Stomach (tissue), 9 donors: ENCODE measurements around the gene TNFRSF1B. TPM values are rescaled to one million over a fixed set of nuclear protein-coding genes. Genes with fewer than 3 reads are reported as not detected.
A peak's percentile ranks its signal among the peaks of the same experiment; 100 is the strongest.

Source experiments
- DNase-seq, 2 donors: peaks; one replicate each; pipeline versions ENCODE4 v3.0.0 to v3.0.0-alpha.2; 2013 to 2019
- H3K27ac ChIP-seq, 5 donors: fragments of 200-600 bp in 4 of 5; sonication (generic) in 4 of 5; one replicate each; pipeline ENCODE4 v1.5.1; 2013 to 2019; ENCODE audit warnings: mild to moderate bottlenecking in 1 of 5, moderate library complexity in 1 of 5
- H3K27me3 ChIP-seq, 3 donors: fragments of 200-600 bp; sonication (generic); one replicate each; pipeline ENCODE4 v1.5.1; 2017 to 2019; ENCODE audit warnings: mixed run types in 1 of 3
- H3K36me3 ChIP-seq, 4 donors: fragments of 200-600 bp; sonication (generic); 1 replicate in 3 of 4; 2 replicates in 1 of 4; pipeline ENCODE4 v1.5.1; 2016 to 2019
- H3K4me1 ChIP-seq, 4 donors: fragments of 200-600 bp; sonication (generic); one replicate each; pipeline ENCODE4 v1.5.1; 2016 to 2019
- H3K4me3 ChIP-seq, 4 donors: fragments of 200-600 bp; sonication (generic) in 3 of 4; one replicate each; pipeline ENCODE4 v1.5.1; 2016 to 2019; ENCODE audit warnings: mild to moderate bottlenecking in 1 of 4
- H3K9me3 ChIP-seq, 4 donors: fragments of 200-600 bp; sonication (generic); one replicate each; pipeline ENCODE4 v1.5.1; 2016 to 2019
- EP300 ChIP-seq: sonication (generic); formaldehyde crosslinking; IDR thresholded peaks from one replicate; pipeline ENCODE4 v1.6.1; 2017; ENCODE audit warnings: antibody characterized with exemption
- POLR2A ChIP-seq, 4 donors: fragments of 450-650 bp; IDR thresholded peaks; one replicate each; pipeline ENCODE4 v1.6.1; 2016; ENCODE audit warnings: antibody characterized with exemption in 4 of 4, control low read depth in 2 of 4, mild to moderate bottlenecking in 1 of 4, moderate library complexity in 1 of 4
- POLR2AphosphoS5 ChIP-seq, 3 donors: sonication (generic); formaldehyde crosslinking; IDR thresholded peaks; one replicate each; pipeline ENCODE4 v1.6.1; 2016; ENCODE audit warnings: antibody characterized with exemption in 3 of 3
- WGBS, 5 donors: extraction: QIAGEN DNeasy Blood & Tissue Kit in 3 of 5; methylation state at CpG; one replicate each; pipeline versions ENCODE4 v1.1.5 to v1.1.7; 2013 to 2018; 5-methylcytosine and 5-hydroxymethylcytosine counted together
- intact Hi-C: fragments of 100-400 bp; cut with DNase I; formaldehyde crosslinking; loops from one replicate; pipeline ENCODE4 v1.15.1; 2023; ENCODE audit warnings: low total_unique reads
- polyA plus RNA-seq, 3 donors: library from polyadenylated mRNA; stranded (reverse); fragments of 200-250 nt; gene quantifications; one replicate each; pipeline ENCODE4 v1.2.3, GENCODE V29; 2013
- total RNA-seq, 5 donors: library from RNA; depleted of rRNA; stranded (reverse); fragments of >200 nt; gene quantifications; one replicate each; pipeline versions ENCODE4 v1.1.0 to v1.2.3, GENCODE V29; 2014 to 2016
- TF ChIP-seq, protein P1 (sequence below), 7 experiments: fragments of 450-650 bp in 4 of 7; fragments of 200-600 bp in 3 of 7; sonication (generic) in 3 of 7; IDR thresholded peaks; one replicate each; pipeline ENCODE4 v1.5.1; 2016 to 2019; ENCODE audit warnings: antibody characterized with exemption in 7 of 7, control low read depth in 2 of 7, mild to moderate bottlenecking in 1 of 7
- donor health status: healthy with polysubstance abuse.
- donor health status: Bipolar disorder and iron deficiency.
- donor health status: healthy.

Gene TNFRSF1B
- total and polyA plus RNA-seq, 8 donors, result 5.4 to 24.3 (median 11.5) TPM

GRCh38 chr1:12155328-12155727 lies 11.5 kb upstream of the TNFRSF1B start:
- WGBS, 5 donors, result 92 to 100% (median 96%) methylated on average over 2 of the region's 2 CpGs
- Histone ChIP-seq H3K9me3 (no peaks in the 10 kb centered on the region), H3K4me3 (no peak overlapping the region), H3K4me1 (peaks cover 0 to 56% (median 12%) of the 10 kb centered on the region in 4 donors), H3K27me3 (peaks cover 0 to 6% (median 0%) of the 10 kb centered on the region in 3 donors), H3K36me3 (no peaks in the 10 kb centered on the region), H3K27ac (no peak overlapping the region)
- no peak for DNase-seq
- TF ChIP-seq, protein P1, sequence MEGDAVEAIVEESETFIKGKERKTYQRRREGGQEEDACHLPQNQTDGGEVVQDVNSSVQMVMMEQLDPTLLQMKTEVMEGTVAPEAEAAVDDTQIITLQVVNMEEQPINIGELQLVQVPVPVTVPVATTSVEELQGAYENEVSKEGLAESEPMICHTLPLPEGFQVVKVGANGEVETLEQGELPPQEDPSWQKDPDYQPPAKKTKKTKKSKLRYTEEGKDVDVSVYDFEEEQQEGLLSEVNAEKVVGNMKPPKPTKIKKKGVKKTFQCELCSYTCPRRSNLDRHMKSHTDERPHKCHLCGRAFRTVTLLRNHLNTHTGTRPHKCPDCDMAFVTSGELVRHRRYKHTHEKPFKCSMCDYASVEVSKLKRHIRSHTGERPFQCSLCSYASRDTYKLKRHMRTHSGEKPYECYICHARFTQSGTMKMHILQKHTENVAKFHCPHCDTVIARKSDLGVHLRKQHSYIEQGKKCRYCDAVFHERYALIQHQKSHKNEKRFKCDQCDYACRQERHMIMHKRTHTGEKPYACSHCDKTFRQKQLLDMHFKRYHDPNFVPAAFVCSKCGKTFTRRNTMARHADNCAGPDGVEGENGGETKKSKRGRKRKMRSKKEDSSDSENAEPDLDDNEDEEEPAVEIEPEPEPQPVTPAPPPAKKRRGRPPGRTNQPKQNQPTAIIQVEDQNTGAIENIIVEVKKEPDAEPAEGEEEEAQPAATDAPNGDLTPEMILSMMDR (IDR thresholded peaks at IDR 0.05), result no peak
- TF ChIP-seq EP300 (no peak), POLR2AphosphoS5 (IDR thresholded peaks at IDR 0.05) (no peak), POLR2A (IDR thresholded peaks at IDR 0.05) (no peak)
- intact Hi-C loops, result no loop called here

GRCh38 chr1:12157366-12158231 lies 9.2 kb upstream of the TNFRSF1B start:
- H3K27ac ChIP-seq, result peak overlapping the region in 3 of 5 donors; percentile 7 to 59 (median 57)
- TF ChIP-seq POLR2A (IDR thresholded peaks at IDR 0.05), result no peak
- TF ChIP-seq, protein P1 (IDR thresholded peaks at IDR 0.05), result no peak
- TF ChIP-seq EP300, result no peak
- TF ChIP-seq POLR2AphosphoS5 (IDR thresholded peaks at IDR 0.05), result no peak

GRCh38 chr1:12158357-12159092 lies 8.3 kb upstream of the TNFRSF1B start:
- H3K4me1 ChIP-seq, result peaks cover 17 to 66% (median 35%) of the 10 kb centered on the region in 4 donors
- no peak overlapping the region for H3K4me3 ChIP-seq
- H3K36me3 ChIP-seq, result no peaks in the 10 kb centered on the region
- H3K9me3 ChIP-seq, result no peaks in the 10 kb centered on the region
- no peaks in the 10 kb centered on the region for H3K27me3 ChIP-seq
- no peak for TF ChIP-seq POLR2A (IDR thresholded peaks at IDR 0.05)
- TF ChIP-seq EP300, result no peak
- TF ChIP-seq, protein P1 (IDR thresholded peaks at IDR 0.05), result no peak
- TF ChIP-seq POLR2AphosphoS5 (IDR thresholded peaks at IDR 0.05), result no peak
- peak overlapping the region in 3 of 5 donors; percentile 7 to 59 (median 56) for H3K27ac ChIP-seq
- 67 to 73% (median 71%) methylated on average over 20 to 22 of the region's 22 CpGs for WGBS, 5 donors
- intact Hi-C loops, result no loop called here
- DNase-seq, result no peak

More at GRCh38 chr1:12157366-12158231, 9.2 kb upstream of the TNFRSF1B start:
- no peak overlapping the region for H3K4me3 ChIP-seq
- intact Hi-C loops, result no loop called here
- no peaks in the 10 kb centered on the region for H3K36me3 ChIP-seq
- 29 to 47% (median 39%) methylated on average over 10 of the region's 10 CpGs for WGBS, 5 donors
- peaks cover 0 to under 1% (median 0%) of the 10 kb centered on the region in 3 donors for H3K27me3 ChIP-seq
- no peaks in the 10 kb centered on the region for H3K9me3 ChIP-seq
- peaks cover 16 to 61% (median 32%) of the 10 kb centered on the region in 4 donors for H3K4me1 ChIP-seq
- DNase-seq, result no peak

DNA sequence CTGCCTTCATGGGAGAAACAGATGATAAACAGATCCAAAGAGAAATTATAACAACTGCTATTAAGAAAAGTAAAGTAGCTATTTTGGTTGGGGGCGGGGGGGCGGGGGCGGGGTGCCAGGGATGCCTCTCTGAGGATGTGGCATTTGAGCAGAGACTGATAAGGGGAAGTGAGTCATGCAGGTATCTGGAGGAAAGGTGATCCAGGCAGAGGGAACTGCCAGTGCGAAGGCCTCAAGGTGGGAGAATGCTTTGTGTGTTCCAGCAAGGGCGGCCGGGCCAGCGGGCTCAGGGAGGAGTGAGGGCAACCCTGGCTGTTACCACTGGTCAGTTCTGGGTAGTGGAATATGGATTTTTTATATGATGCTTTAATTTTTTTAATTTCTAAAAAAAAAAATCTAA lies 7.0 kb upstream of the TNFRSF1B start:
- 76 to 89% (median 88%) methylated on average over 7 of the region's 7 CpGs for WGBS, 5 donors
- Histone ChIP-seq H3K27ac (peak overlapping the region in 2 of 5 donors; percentile 76 to 91), H3K36me3 (no peaks in the 10 kb centered on the region), H3K4me1 (peaks cover 17 to 78% (median 39%) of the 10 kb centered on the region in 4 donors), H3K4me3 (no peak overlapping the region), H3K27me3 (no peaks in the 10 kb centered on the region), H3K9me3 (no peaks in the 10 kb centered on the region)
- intact Hi-C loops, result no loop called here
- TF ChIP-seq EP300, result no peak
- no peak for TF ChIP-seq POLR2AphosphoS5 (IDR thresholded peaks at IDR 0.05)
- TF ChIP-seq POLR2A (IDR thresholded peaks at IDR 0.05), result no peak
- TF ChIP-seq, protein P1 (IDR thresholded peaks at IDR 0.05), result no peak
- no peak for DNase-seq
